CD4-positive, CD25-positive, alpha-beta regulatory T cell (primary cell): ENCODE measurements around the gene POTEB2. TPM values are rescaled to one million over a fixed set of nuclear protein-coding genes. Genes with fewer than 3 reads are reported as not detected.
"Not testable (repeated sequence)": the region's sequence is repeated elsewhere in the genome, so short reads cannot be mapped to it uniquely, and the experiment has no call there.

Experiments used
- ATAC-seq, 2 donors: fragments of 150-1000 bp; cut with Tn5 transposase; one replicate each; pipeline ENCODE4 v1.10.0; 2021; ENCODE audit warnings: low read depth in 2 of 2, moderate number of reproducible peaks in 2 of 2, moderate library complexity in 1 of 2
- DNase-seq, 3 donors: peaks; one replicate each; pipeline versions ENCODE4 v3.0.0 to v3.0.0-alpha.2; 2012 to 2022; ENCODE audit warnings: mixed read lengths in 1 of 3
- H3K27ac ChIP-seq: one replicate; pipeline ENCODE4 v1.7.0; 2013; ENCODE audit warnings: mild to moderate bottlenecking, low read length; ENCODE audit not compliant: insufficient read depth, poor library complexity, severe bottlenecking
- H3K27me3 ChIP-seq: one replicate; pipeline ENCODE4 v1.7.0; 2013; ENCODE audit warnings: low read length; ENCODE audit not compliant: control insufficient read depth, insufficient read depth
- H3K36me3 ChIP-seq: one replicate; pipeline ENCODE4 v1.7.0; 2013; ENCODE audit warnings: mild to moderate bottlenecking, low read length, moderate library complexity; ENCODE audit not compliant: control insufficient read depth, insufficient read depth
- H3K4me1 ChIP-seq: 2 replicates; pipeline ENCODE4 v1.7.0; 2013; ENCODE audit warnings: mild to moderate bottlenecking, low read length; ENCODE audit not compliant: insufficient read depth, control insufficient read depth, poor library complexity, severe bottlenecking
- H3K4me3 ChIP-seq: one replicate; pipeline ENCODE4 v1.7.0; 2013; ENCODE audit warnings: low read depth, mild to moderate bottlenecking, low read length, moderate library complexity
- H3K9me3 ChIP-seq, 2 experiments: 1 replicate in 1 of 2; 2 replicates in 1 of 2; pipeline ENCODE4 v1.7.0; 2013; ENCODE audit warnings: low read length in 2 of 2, mild to moderate bottlenecking in 1 of 2, moderate library complexity in 1 of 2; ENCODE audit not compliant: control insufficient read depth in 2 of 2
- H3K27ac Mint-ChIP-seq, 3 donors: one replicate each; pipeline ENCODE4 v1.8.0; 2020 to 2022; ENCODE audit warnings: mild to moderate bottlenecking in 3 of 3, mixed read lengths in 3 of 3, moderate library complexity in 2 of 3
- H3K27me3 Mint-ChIP-seq: one replicate; pipeline ENCODE4 v1.8.0; 2022; ENCODE audit warnings: mild to moderate bottlenecking, mixed read lengths
- H3K36me3 Mint-ChIP-seq: one replicate; pipeline ENCODE4 v1.8.0; 2020; ENCODE audit warnings: mixed read lengths
- H3K4me1 Mint-ChIP-seq, 4 donors: one replicate each; pipeline ENCODE4 v1.8.0; 2020 to 2022; ENCODE audit warnings: mixed read lengths in 4 of 4, mild to moderate bottlenecking in 1 of 4
- H3K4me3 Mint-ChIP-seq, 4 donors: one replicate each; pipeline ENCODE4 v1.8.0; 2020 to 2022; ENCODE audit warnings: mild to moderate bottlenecking in 4 of 4, mixed read lengths in 4 of 4, moderate library complexity in 3 of 4
- H3K9me3 Mint-ChIP-seq, 7 donors: one replicate each; pipeline ENCODE4 v1.8.0; 2020 to 2022; ENCODE audit warnings: mixed read lengths in 7 of 7, mild to moderate bottlenecking in 3 of 7, moderate library complexity in 2 of 7
- polyA plus RNA-seq, 4 donors: library from polyadenylated mRNA; unstranded; fragments of 300-500 nt; fragmentation: Illumina TruSeq; gene quantifications; one replicate each; pipeline ENCODE4 v1.2.3, GENCODE V29; 2021
- total RNA-seq: library from RNA; stranded (reverse); gene quantifications from one replicate; pipeline ENCODE4 v1.2.3, GENCODE V29; 2022

POTEB2 gene
- not detected for total RNA-seq
- polyA plus RNA-seq, result not detected

- H3K27me3 ChIP-seq, H3K4me1 Mint-ChIP-seq, H3K4me3 Mint-ChIP-seq, H3K9me3 Mint-ChIP-seq, DNase-seq, ATAC-seq, H3K4me3 ChIP-seq, H3K27ac Mint-ChIP-seq, H3K36me3 Mint-ChIP-seq, H3K27me3 Mint-ChIP-seq, H3K36me3 ChIP-seq, H3K4me1 ChIP-seq, H3K27ac ChIP-seq, H3K9me3 ChIP-seq: not testable (repeated sequence)
Observed at GRCh38 chr15:20866214-20866613, at the start of gene POTEB2. Gene POTEB2 (minus strand): TSS chr15:20866314. CDS start chr15:20866281, 33 bp downstream.

- not testable (repeated sequence) for H3K27ac Mint-ChIP-seq, H3K36me3 Mint-ChIP-seq, H3K36me3 ChIP-seq, H3K9me3 Mint-ChIP-seq, H3K27ac ChIP-seq, DNase-seq, H3K4me1 Mint-ChIP-seq, H3K9me3 ChIP-seq, H3K4me3 Mint-ChIP-seq, ATAC-seq, H3K27me3 ChIP-seq, H3K4me3 ChIP-seq, H3K27me3 Mint-ChIP-seq, H3K4me1 ChIP-seq
Observed at GRCh38 chr15:20879916-20880315, 13.8 kb upstream of the POTEB2 start.

DNA sequence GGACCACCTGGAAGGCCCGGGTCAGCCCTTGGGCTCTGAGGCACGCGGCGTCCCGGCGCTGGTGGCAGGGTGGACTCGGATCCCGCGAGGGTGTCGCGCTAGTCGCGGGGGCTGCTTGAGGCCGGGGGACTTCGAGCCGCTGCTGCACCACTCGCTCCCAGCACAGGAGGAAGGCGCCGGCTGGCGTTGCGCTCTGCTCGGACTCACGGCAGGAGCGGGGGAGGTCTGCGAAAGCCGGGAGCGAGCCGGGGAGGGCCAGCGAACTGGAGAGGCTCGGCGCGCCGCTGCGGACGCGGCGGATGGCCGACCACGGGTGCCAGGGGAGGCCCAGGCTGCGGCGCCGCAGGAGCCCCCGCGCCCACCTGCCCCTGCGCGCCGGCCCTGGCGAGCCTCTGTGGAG lies 12.3 kb upstream of the POTEB2 start:
- H3K4me1 Mint-ChIP-seq, H3K4me3 Mint-ChIP-seq, H3K27me3 Mint-ChIP-seq, H3K9me3 ChIP-seq, H3K4me3 ChIP-seq, H3K9me3 Mint-ChIP-seq, H3K4me1 ChIP-seq, DNase-seq, H3K36me3 Mint-ChIP-seq, H3K36me3 ChIP-seq, H3K27ac Mint-ChIP-seq, ATAC-seq, H3K27ac ChIP-seq, H3K27me3 ChIP-seq: not testable (repeated sequence)

GRCh38 chr15:20877819-20878218 lies 11.7 kb upstream of the POTEB2 start:
- not testable (repeated sequence) for H3K27me3 ChIP-seq, H3K36me3 ChIP-seq, H3K9me3 ChIP-seq, ATAC-seq, H3K4me1 Mint-ChIP-seq, H3K36me3 Mint-ChIP-seq, H3K27ac Mint-ChIP-seq, H3K4me3 Mint-ChIP-seq, H3K4me1 ChIP-seq, H3K4me3 ChIP-seq, DNase-seq, H3K27me3 Mint-ChIP-seq, H3K9me3 Mint-ChIP-seq, H3K27ac ChIP-seq
